BLaER1 (cell line): ENCODE data around the gene IL1RL2.

ENCODE experiments used
- H3K27ac ChIP-seq: shearing (Covaris generic); formaldehyde crosslinking; 2 replicates; pipeline ENCODE4 v1.8.1; 2022
- H3K27me3 ChIP-seq: shearing (Covaris generic); formaldehyde crosslinking; 2 replicates; pipeline ENCODE4 v1.8.1; 2022
- H3K36me3 ChIP-seq: shearing (Covaris generic); formaldehyde crosslinking; 2 replicates; pipeline ENCODE4 v1.8.1; 2022
- H3K4me1 ChIP-seq: shearing (Covaris generic); formaldehyde crosslinking; 2 replicates; pipeline ENCODE4 v1.8.1; 2022
- H3K4me2 ChIP-seq: shearing (Covaris generic); formaldehyde crosslinking; 2 replicates; pipeline ENCODE4 v1.8.1; 2022
- H3K4me3 ChIP-seq: shearing (Covaris generic); formaldehyde crosslinking; 2 replicates; pipeline ENCODE4 v1.8.1; 2022
- H3K9ac ChIP-seq: shearing (Covaris generic); formaldehyde crosslinking; 2 replicates; pipeline ENCODE4 v1.8.1; 2022
- H3K9me3 ChIP-seq: shearing (Covaris generic); formaldehyde crosslinking; 2 replicates; pipeline ENCODE4 v1.8.1; 2022
- H4K20me1 ChIP-seq: shearing (Covaris generic); formaldehyde crosslinking; 2 replicates; pipeline ENCODE4 v1.8.1; 2022
- Cebpa-rat ChIP-seq: shearing (Covaris generic); IDR thresholded peaks from 2 replicates; pipeline ENCODE4 v1.8.1; 2022

IL1RL2 gene

GRCh38 chr2:102276549-102277201 is 89.9 kb downstream of the IL1RL2 start:
- Histone ChIP-seq H3K27ac (no peak overlapping the region), H3K36me3 (no peaks in the 10 kb centered on the region), H3K4me3 (no peak overlapping the region), H3K4me2 (no peak overlapping the region), H3K27me3 (no peaks in the 10 kb centered on the region), H3K9ac (no peak overlapping the region), H3K4me1 (no peaks in the 10 kb centered on the region), H3K9me3 (peaks cover 11% of the 10 kb centered on the region), H4K20me1 (no peaks in the 10 kb centered on the region)
- no peak for TF ChIP-seq Cebpa-rat

GRCh38 chr2:102277202-102277700 is 90.4 kb downstream of the IL1RL2 start:
- Histone ChIP-seq H3K27me3 (no peaks in the 10 kb centered on the region), H3K9ac (no peak overlapping the region), H3K9me3 (peaks cover 11% of the 10 kb centered on the region), H3K36me3 (no peaks in the 10 kb centered on the region), H3K27ac (no peak overlapping the region), H3K4me2 (no peak overlapping the region), H4K20me1 (no peaks in the 10 kb centered on the region), H3K4me3 (no peak overlapping the region), H3K4me1 (no peaks in the 10 kb centered on the region)
- no peak for TF ChIP-seq Cebpa-rat

GRCh38 chr2:102278720-102279390 is 92.0 kb downstream of the IL1RL2 start:
- H3K36me3 ChIP-seq, result no peaks in the 10 kb centered on the region
- H3K4me1 ChIP-seq, result no peaks in the 10 kb centered on the region
- no peak overlapping the region for H3K4me3 ChIP-seq
- TF ChIP-seq Cebpa-rat, result no peak
- no peaks in the 10 kb centered on the region for H4K20me1 ChIP-seq
- no peak overlapping the region for H3K9ac ChIP-seq
- no peak overlapping the region for H3K4me2 ChIP-seq
- peaks cover 11% of the 10 kb centered on the region for H3K9me3 ChIP-seq
- H3K27ac ChIP-seq, result no peak overlapping the region
- H3K27me3 ChIP-seq, result no peaks in the 10 kb centered on the region

GRCh38 chr2:102279391-102279735 is 92.5 kb downstream of the IL1RL2 start:
- no peaks in the 10 kb centered on the region for H3K4me1 ChIP-seq

GRCh38 chr2:102282678-102283091 is 95.9 kb downstream of the IL1RL2 start:
- H3K4me2 ChIP-seq, result no peak overlapping the region
- no peaks in the 10 kb centered on the region for H3K9me3 ChIP-seq
- TF ChIP-seq Cebpa-rat, result no peak
- H3K4me1 ChIP-seq, result no peaks in the 10 kb centered on the region
- no peak overlapping the region for H3K4me3 ChIP-seq
- H3K27ac ChIP-seq, result no peak overlapping the region
- no peaks in the 10 kb centered on the region for H3K27me3 ChIP-seq
- no peaks in the 10 kb centered on the region for H4K20me1 ChIP-seq
- H3K9ac ChIP-seq, result no peak overlapping the region
- H3K36me3 ChIP-seq, result no peaks in the 10 kb centered on the region

More at GRCh38 chr2:102279391-102279735, 92.5 kb downstream of the IL1RL2 start:
- H4K20me1 ChIP-seq, result no peaks in the 10 kb centered on the region
- peaks cover 11% of the 10 kb centered on the region for H3K9me3 ChIP-seq
- H3K4me3 ChIP-seq, result no peak overlapping the region
- H3K9ac ChIP-seq, result no peak overlapping the region
- no peak for TF ChIP-seq Cebpa-rat
- no peaks in the 10 kb centered on the region for H3K27me3 ChIP-seq
- H3K27ac ChIP-seq, result no peak overlapping the region
- H3K36me3 ChIP-seq, result no peaks in the 10 kb centered on the region
- no peak overlapping the region for H3K4me2 ChIP-seq

- Histone ChIP-seq H4K20me1 (no peaks in the 10 kb centered on the region), H3K36me3 (no peaks in the 10 kb centered on the region), H3K4me1 (no peaks in the 10 kb centered on the region), H3K4me2 (no peak overlapping the region), H3K9me3 (no peaks in the 10 kb centered on the region), H3K27ac (no peak overlapping the region), H3K9ac (no peak overlapping the region), H3K27me3 (no peaks in the 10 kb centered on the region), H3K4me3 (no peak overlapping the region)
- no peak for TF ChIP-seq Cebpa-rat
These were observed 97.2 kb downstream of the IL1RL2 start for GRCh38 chr2:102283996-102284395.

- Histone ChIP-seq H3K27ac (no peak overlapping the region), H3K9me3 (no peaks in the 10 kb centered on the region), H3K36me3 (no peaks in the 10 kb centered on the region), H3K27me3 (no peaks in the 10 kb centered on the region), H3K9ac (no peak overlapping the region), H3K4me3 (no peak overlapping the region), H3K4me1 (no peaks in the 10 kb centered on the region), H3K4me2 (no peak overlapping the region), H4K20me1 (no peaks in the 10 kb centered on the region)
- TF ChIP-seq Cebpa-rat, result no peak
These were observed 97.8 kb downstream of the IL1RL2 start for GRCh38 chr2:102284611-102285010.

GRCh38 chr2:102285368-102285767 is 98.5 kb downstream of the IL1RL2 start:
- Histone ChIP-seq H3K27ac (no peak overlapping the region), H3K36me3 (no peaks in the 10 kb centered on the region), H3K9me3 (no peaks in the 10 kb centered on the region), H3K9ac (no peak overlapping the region), H3K4me2 (no peak overlapping the region), H4K20me1 (no peaks in the 10 kb centered on the region), H3K27me3 (no peaks in the 10 kb centered on the region), H3K4me1 (no peaks in the 10 kb centered on the region), H3K4me3 (no peak overlapping the region)
- no peak for TF ChIP-seq Cebpa-rat

GRCh38 chr2:102286041-102286440 is 99.2 kb downstream of the IL1RL2 start:
- no peak overlapping the region for H3K9ac ChIP-seq
- H3K27me3 ChIP-seq, result no peaks in the 10 kb centered on the region
- no peak overlapping the region for H3K4me2 ChIP-seq
- no peaks in the 10 kb centered on the region for H3K4me1 ChIP-seq
- no peak overlapping the region for H3K4me3 ChIP-seq
- H3K36me3 ChIP-seq, result no peaks in the 10 kb centered on the region
- H3K27ac ChIP-seq, result no peak overlapping the region
- no peak for TF ChIP-seq Cebpa-rat
- no peaks in the 10 kb centered on the region for H4K20me1 ChIP-seq
- H3K9me3 ChIP-seq, result no peaks in the 10 kb centered on the region

GRCh38 chr2:102289129-102289528 is 102.3 kb downstream of the IL1RL2 start:
- no peak overlapping the region for H3K27ac ChIP-seq
- no peaks in the 10 kb centered on the region for H4K20me1 ChIP-seq
- H3K4me2 ChIP-seq, result no peak overlapping the region
- H3K4me1 ChIP-seq, result peaks cover 7% of the 10 kb centered on the region
- no peak overlapping the region for H3K9ac ChIP-seq
- H3K9me3 ChIP-seq, result no peaks in the 10 kb centered on the region
- H3K27me3 ChIP-seq, result no peaks in the 10 kb centered on the region
- H3K4me3 ChIP-seq, result no peak overlapping the region
- no peak for TF ChIP-seq Cebpa-rat
- H3K36me3 ChIP-seq, result no peaks in the 10 kb centered on the region
